Progenitor cell of endocrine pancreas (in vitro differentiated cells): Measurements from ENCODE around the gene RABGAP1L. TPM values are rescaled to one million over a fixed set of nuclear protein-coding genes. Genes with fewer than 3 reads are reported as not detected.
"Not testable (repeated sequence)": the region's sequence is repeated elsewhere in the genome, so short reads cannot be mapped to it uniquely, and the experiment has no call there.

Experiments
- DNase-seq: peaks from one replicate; pipeline ENCODE4 v3.0.0; 2021; ENCODE audit warnings: low spot score; ENCODE audit not compliant: unreplicated experiment
- H3K27ac Mint-ChIP-seq: 2 replicates; pipeline ENCODE4 v1.8.0; 2021; ENCODE audit warnings: mild to moderate bottlenecking, moderate library complexity, mixed read lengths
- H3K27me3 Mint-ChIP-seq: 2 replicates; pipeline ENCODE4 v1.8.0; 2021; ENCODE audit warnings: mixed read lengths
- H3K36me3 Mint-ChIP-seq: 2 replicates; pipeline ENCODE4 v1.8.0; 2022; ENCODE audit warnings: mixed read lengths; ENCODE audit not compliant: insufficient read depth
- H3K4me1 Mint-ChIP-seq: 2 replicates; pipeline ENCODE4 v1.8.0; 2021; ENCODE audit warnings: low read depth, mixed read lengths
- H3K4me3 Mint-ChIP-seq: 2 replicates; pipeline ENCODE4 v1.8.0; 2021; ENCODE audit warnings: low read depth, mild to moderate bottlenecking, moderate library complexity, mixed read lengths
- H3K9me3 Mint-ChIP-seq: 2 replicates; pipeline ENCODE4 v1.8.0; 2021; ENCODE audit warnings: low read depth, mixed read lengths
- CTCF ChIP-seq: fragments of 200-600 bp; sonication (generic); IDR thresholded peaks from one replicate; pipeline ENCODE4 v1.5.0; 2021; ENCODE audit warnings: antibody characterized with exemption, mild to moderate bottlenecking; ENCODE audit not compliant: unreplicated experiment
- total RNA-seq: library from RNA; stranded (reverse); gene quantifications from 2 replicates; pipeline ENCODE4 v1.2.1, GENCODE V29; 2021

RABGAP1L gene
- total RNA-seq, 1 donor from 2014 or later: 55.2 TPM

DNA sequence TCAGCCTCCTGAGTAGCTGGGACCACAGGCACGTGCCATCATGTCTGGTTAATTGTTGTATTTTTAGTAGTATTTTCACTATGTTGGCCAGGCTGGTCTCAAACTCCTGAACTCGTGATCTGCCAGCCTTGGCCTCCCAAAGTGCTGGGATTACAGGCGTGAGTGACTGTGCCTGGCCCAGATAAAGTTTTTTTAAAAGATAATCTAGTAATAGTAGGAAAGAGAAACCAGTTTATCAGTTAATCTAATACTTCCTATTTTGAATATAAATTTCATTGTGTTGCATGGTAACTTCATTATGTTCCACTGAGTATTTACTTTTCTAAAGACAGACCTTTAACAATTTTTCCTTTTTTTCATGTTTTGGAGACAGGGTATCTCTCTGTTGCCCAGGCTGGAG, 10.0 kb downstream of the RABGAP1L start:
- peaks cover 7% of the 10 kb centered on the region for H3K4me1 Mint-ChIP-seq
- H3K36me3 Mint-ChIP-seq: no peaks in the 10 kb centered on the region
- H3K27ac Mint-ChIP-seq: no peak overlapping the region
- H3K4me3 Mint-ChIP-seq: no peak overlapping the region
- no peak for DNase-seq
- no peak for TF ChIP-seq CTCF
- no peaks in the 10 kb centered on the region for H3K9me3 Mint-ChIP-seq
- no peaks in the 10 kb centered on the region for H3K27me3 Mint-ChIP-seq

GRCh38 chr1:174171073-174171472, 11.8 kb downstream of the RABGAP1L start:
- H3K27ac Mint-ChIP-seq: no peak overlapping the region
- H3K27me3 Mint-ChIP-seq: no peaks in the 10 kb centered on the region
- no peaks in the 10 kb centered on the region for H3K36me3 Mint-ChIP-seq
- H3K9me3 Mint-ChIP-seq: no peaks in the 10 kb centered on the region
- DNase-seq: no peak
- H3K4me1 Mint-ChIP-seq: peaks cover 3% of the 10 kb centered on the region
- no peak for TF ChIP-seq CTCF
- no peak overlapping the region for H3K4me3 Mint-ChIP-seq

- Mint-ChIP-seq H3K4me3 (no peak overlapping the region), H3K27ac (no peak overlapping the region), H3K4me1 (peaks cover 3% of the 10 kb centered on the region), H3K36me3 (peaks cover 3% of the 10 kb centered on the region), H3K27me3 (no peaks in the 10 kb centered on the region), H3K9me3 (peaks cover 10% of the 10 kb centered on the region)
- TF ChIP-seq CTCF: no peak
- no peak for DNase-seq
Observed at GRCh38 chr1:174174461-174175329, 15.4 kb downstream of the RABGAP1L start.

- H3K4me3 Mint-ChIP-seq, H3K36me3 Mint-ChIP-seq, H3K9me3 Mint-ChIP-seq, H3K27me3 Mint-ChIP-seq, H3K27ac Mint-ChIP-seq, H3K4me1 Mint-ChIP-seq, DNase-seq: not testable (repeated sequence)
Observed at GRCh38 chr1:174178459-174178858, 19.1 kb downstream of the RABGAP1L start.

- H3K36me3 Mint-ChIP-seq: peaks cover 2% of the 10 kb centered on the region
- H3K4me3 Mint-ChIP-seq: no peak overlapping the region
- H3K9me3 Mint-ChIP-seq: peaks cover 12% of the 10 kb centered on the region
- H3K4me1 Mint-ChIP-seq: no peaks in the 10 kb centered on the region
- no peak for DNase-seq
- no peak for TF ChIP-seq CTCF
- no peak overlapping the region for H3K27ac Mint-ChIP-seq
- no peaks in the 10 kb centered on the region for H3K27me3 Mint-ChIP-seq
Observed at GRCh38 chr1:174189428-174190062, 30.2 kb downstream of the RABGAP1L start.
